ENCODE results near the gene GDF10. TPM values are rescaled to one million over a fixed set of nuclear protein-coding genes. Genes with fewer than 3 reads are reported as not detected.

Gene GDF10
- total RNA-seq, 2 experiments from 2014 or later = not detected

- ChIA-PET CTCF (no interaction called here), POLR2A (no interaction called here)
- Mint-ChIP-seq H3K27me3 (peaks cover 1% of the 10 kb centered on the region), H3K4me1 (peaks cover 22% of the 10 kb centered on the region), H3K36me3 (ENCODE audit: low read depth) (no peaks in the 10 kb centered on the region), H3K9me3 (no peaks in the 10 kb centered on the region), H3K27ac (no peak overlapping the region), H3K4me3 (no peak overlapping the region)
- no peak for DNase-seq
These were observed 21.3 kb upstream of the GDF10 start for GRCh38 chr10:47278720-47279119.

GRCh38 chr10:47279276-47279675, 20.7 kb upstream of the GDF10 start:
- CTCF ChIA-PET = no interaction called here
- Mint-ChIP-seq H3K4me3 (no peak overlapping the region), H3K4me1 (peaks cover 22% of the 10 kb centered on the region), H3K27ac (no peak overlapping the region), H3K9me3 (no peaks in the 10 kb centered on the region), H3K36me3 (ENCODE audit: low read depth) (no peaks in the 10 kb centered on the region), H3K27me3 (peaks cover 1% of the 10 kb centered on the region)
- POLR2A ChIA-PET = no interaction called here
- DNase-seq = no peak

GRCh38 chr10:47282005-47282656, 17.9 kb upstream of the GDF10 start:
- H3K4me1 Mint-ChIP-seq = peaks cover 32% of the 10 kb centered on the region
- H3K27ac Mint-ChIP-seq = no peak overlapping the region
- no peak for DNase-seq
- no peak overlapping the region for H3K4me3 Mint-ChIP-seq
- H3K9me3 Mint-ChIP-seq = no peaks in the 10 kb centered on the region
- H3K27me3 Mint-ChIP-seq = no peaks in the 10 kb centered on the region
- POLR2A ChIA-PET = no interaction called here
- CTCF ChIA-PET = no interaction called here
- no peaks in the 10 kb centered on the region for H3K36me3 Mint-ChIP-seq (ENCODE audit: low read depth)

DNA sequence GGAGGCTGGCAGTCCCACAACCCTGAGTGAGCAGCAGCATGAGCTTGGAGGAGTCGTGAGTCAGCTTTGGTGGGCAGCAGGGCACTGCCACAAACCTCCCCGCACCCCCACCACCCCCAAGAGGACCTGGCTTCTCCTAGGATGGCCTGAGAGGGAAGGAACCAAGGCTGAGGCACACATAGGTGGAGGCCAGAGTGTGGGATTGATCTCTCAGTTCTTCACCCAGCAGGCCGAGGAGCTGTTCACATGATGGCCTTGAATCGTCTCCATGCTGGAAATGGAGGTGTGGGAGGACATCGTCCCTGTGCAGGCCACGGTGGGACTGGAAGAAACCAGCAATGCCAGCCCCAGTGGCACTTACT, 17.4 kb upstream of the GDF10 start:
- H3K36me3 Mint-ChIP-seq (ENCODE audit: low read depth) = no peaks in the 10 kb centered on the region
- no peak overlapping the region for H3K27ac Mint-ChIP-seq
- DNase-seq = no peak
- no peak overlapping the region for H3K4me3 Mint-ChIP-seq
- H3K4me1 Mint-ChIP-seq = peaks cover 27% of the 10 kb centered on the region
- H3K9me3 Mint-ChIP-seq = no peaks in the 10 kb centered on the region
- POLR2A ChIA-PET = no interaction called here
- CTCF ChIA-PET = no interaction called here
- no peaks in the 10 kb centered on the region for H3K27me3 Mint-ChIP-seq

DNA sequence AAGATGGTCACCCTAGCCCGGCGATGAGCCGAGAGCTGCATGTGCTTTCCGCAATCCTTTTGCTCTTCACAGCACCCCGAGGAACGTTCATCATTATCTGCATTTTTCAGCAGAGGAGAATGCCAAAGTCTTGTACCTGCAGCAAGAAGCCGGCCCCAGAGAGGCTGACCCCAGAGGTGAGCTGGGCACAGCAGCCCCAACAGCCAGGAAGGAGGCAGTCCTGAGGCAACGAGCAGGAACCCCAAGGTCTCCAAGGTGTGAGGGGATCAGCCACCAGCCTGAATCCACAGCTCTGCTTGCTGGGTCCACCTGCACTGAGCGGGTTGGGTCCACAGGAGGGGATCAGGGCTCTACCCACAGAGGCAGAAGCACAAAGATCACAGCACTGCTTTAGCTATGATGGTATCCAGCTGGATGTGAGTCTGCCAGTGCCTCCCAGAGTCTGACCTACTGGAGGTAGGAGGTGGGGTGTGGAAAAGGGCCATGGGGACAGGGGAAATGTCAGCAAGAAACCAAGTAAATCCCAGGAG, 16.8 kb upstream of the GDF10 start:
- Mint-ChIP-seq H3K27ac (no peak overlapping the region), H3K4me3 (no peak overlapping the region), H3K36me3 (ENCODE audit: low read depth) (no peaks in the 10 kb centered on the region), H3K9me3 (no peaks in the 10 kb centered on the region), H3K27me3 (no peaks in the 10 kb centered on the region), H3K4me1 (peaks cover 24% of the 10 kb centered on the region)
- no peak for DNase-seq
- CTCF ChIA-PET = no interaction called here
- POLR2A ChIA-PET = no interaction called here

DNA sequence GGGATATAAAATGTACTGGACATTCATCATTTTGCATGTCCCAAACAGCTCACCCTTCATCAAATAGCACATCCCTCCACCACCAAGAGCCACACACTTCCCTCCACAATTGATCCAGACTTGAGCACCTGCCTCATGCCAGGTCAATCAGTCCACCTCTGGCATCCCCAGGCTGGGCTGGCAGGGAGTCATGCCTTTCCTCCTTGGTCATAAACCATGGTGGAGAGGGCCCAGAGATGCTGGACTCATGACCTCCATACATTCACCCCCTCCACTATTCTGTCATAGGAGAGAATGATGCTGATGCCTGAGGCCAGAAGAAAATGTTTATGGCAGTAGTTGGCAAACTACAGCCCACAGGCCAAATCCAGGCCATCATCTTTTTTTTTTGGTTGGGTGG, 16.1 kb upstream of the GDF10 start:
- no peaks in the 10 kb centered on the region for H3K27me3 Mint-ChIP-seq
- CTCF ChIA-PET = no interaction called here
- no peaks in the 10 kb centered on the region for H3K36me3 Mint-ChIP-seq (ENCODE audit: low read depth)
- no peak overlapping the region for H3K27ac Mint-ChIP-seq
- H3K9me3 Mint-ChIP-seq = no peaks in the 10 kb centered on the region
- POLR2A ChIA-PET = no interaction called here
- no peak for DNase-seq
- peaks cover 20% of the 10 kb centered on the region for H3K4me1 Mint-ChIP-seq
- H3K4me3 Mint-ChIP-seq = no peak overlapping the region

- H3K4me3 Mint-ChIP-seq = no peak overlapping the region
- H3K36me3 Mint-ChIP-seq (ENCODE audit: low read depth) = no peaks in the 10 kb centered on the region
- no peaks in the 10 kb centered on the region for H3K9me3 Mint-ChIP-seq
- ChIA-PET POLR2A (no interaction called here), CTCF (interaction anchor here (1.5 kb wide), 1 partner anchor 27 kb away, joined by 4 read pairs; no protein-coding TSS in a partner anchor)
- peaks cover 18% of the 10 kb centered on the region for H3K4me1 Mint-ChIP-seq
- H3K27me3 Mint-ChIP-seq = no peaks in the 10 kb centered on the region
- DNase-seq = no peak
- H3K27ac Mint-ChIP-seq = no peak overlapping the region
These were observed 14.4 kb upstream of the GDF10 start for GRCh38 chr10:47285381-47286115.

DNA sequence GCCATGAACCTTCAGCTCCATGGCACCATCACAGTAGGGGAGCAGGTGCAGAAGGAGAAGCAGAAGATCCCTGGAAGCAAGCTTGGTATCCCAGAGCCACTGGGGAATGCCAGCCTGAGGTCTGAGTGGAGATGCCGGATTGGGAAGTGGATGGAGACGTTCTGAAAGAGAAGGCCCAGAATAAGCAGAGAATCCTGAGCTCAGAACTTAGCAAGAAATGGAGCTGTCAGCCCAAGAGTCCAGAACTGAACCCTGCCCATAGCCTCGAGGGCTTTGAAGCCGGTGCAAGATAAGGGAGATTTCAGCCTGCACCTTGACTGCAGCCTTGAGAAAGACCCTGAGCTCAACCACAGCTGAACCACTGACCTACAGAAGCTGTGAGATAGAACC, 13.9 kb upstream of the GDF10 start:
- no peak overlapping the region for H3K27ac Mint-ChIP-seq
- CTCF ChIA-PET = interaction anchor here (1.5 kb wide), 1 partner anchor 26 kb away, joined by 4 read pairs; no protein-coding TSS in a partner anchor
- no peaks in the 10 kb centered on the region for H3K27me3 Mint-ChIP-seq
- H3K9me3 Mint-ChIP-seq = no peaks in the 10 kb centered on the region
- no peaks in the 10 kb centered on the region for H3K36me3 Mint-ChIP-seq (ENCODE audit: low read depth)
- no peak overlapping the region for H3K4me3 Mint-ChIP-seq
- POLR2A ChIA-PET = no interaction called here
- peaks cover 18% of the 10 kb centered on the region for H3K4me1 Mint-ChIP-seq
- no peak for DNase-seq

GRCh38 chr10:47286591-47287315, 13.2 kb upstream of the GDF10 start:
- H3K36me3 Mint-ChIP-seq (ENCODE audit: low read depth) = no peaks in the 10 kb centered on the region
- no peak for DNase-seq
- H3K27me3 Mint-ChIP-seq = no peaks in the 10 kb centered on the region
- no peak overlapping the region for H3K27ac Mint-ChIP-seq
- peaks cover 18% of the 10 kb centered on the region for H3K4me1 Mint-ChIP-seq
- H3K9me3 Mint-ChIP-seq = no peaks in the 10 kb centered on the region
- no peak overlapping the region for H3K4me3 Mint-ChIP-seq
- ChIA-PET POLR2A (no interaction called here), CTCF (interaction anchor here (1.5 kb wide), 1 partner anchor 25 kb away, joined by 4 read pairs; no protein-coding TSS in a partner anchor)

DNA sequence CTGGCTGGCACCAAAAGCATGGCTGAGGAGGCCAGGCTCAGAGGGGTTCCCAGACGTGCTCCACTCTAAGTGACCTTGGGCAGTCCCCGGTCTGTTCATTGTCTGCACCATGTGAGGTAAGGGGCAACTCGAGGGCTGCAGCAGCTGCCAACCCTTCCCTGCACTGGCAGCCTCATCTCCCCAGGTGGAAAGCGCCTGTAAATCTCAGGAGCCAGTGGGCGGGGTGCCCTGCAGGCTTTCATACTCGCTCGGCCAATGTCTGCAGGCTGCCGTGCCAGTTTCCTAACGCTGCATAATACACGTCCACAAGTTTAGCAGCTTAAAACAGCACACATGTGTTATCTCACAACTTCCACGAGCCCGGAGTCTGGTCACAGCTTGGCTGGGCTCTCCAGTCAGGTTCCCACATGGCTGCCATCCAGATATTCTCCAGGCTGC, 12.6 kb upstream of the GDF10 start:
- ChIA-PET CTCF (no interaction called here), POLR2A (no interaction called here)
- DNase-seq = no peak

DNA sequence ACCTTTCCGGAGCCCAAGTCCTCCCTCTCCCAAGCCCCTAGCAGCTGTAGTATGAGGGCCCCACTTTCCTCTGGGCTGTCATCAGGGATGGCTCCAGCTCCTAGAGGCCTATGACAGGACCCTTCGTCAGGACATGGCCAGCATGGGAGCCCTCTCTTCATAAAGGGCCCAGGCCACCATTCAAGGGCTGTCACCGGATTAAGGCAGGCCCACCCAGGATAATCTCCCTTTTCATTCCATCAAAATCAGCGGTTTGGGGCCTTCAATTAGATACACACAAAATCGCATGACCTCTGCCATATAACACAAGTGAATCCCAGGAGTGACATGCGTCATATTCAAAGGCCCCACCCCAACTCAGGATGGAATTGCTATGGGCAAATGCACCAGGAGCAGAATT, 12.2 kb upstream of the GDF10 start:
- peak; percentile 1 for DNase-seq
- Mint-ChIP-seq H3K27ac (no peak overlapping the region), H3K9me3 (no peaks in the 10 kb centered on the region), H3K36me3 (ENCODE audit: low read depth) (no peaks in the 10 kb centered on the region), H3K4me3 (no peak overlapping the region), H3K27me3 (no peaks in the 10 kb centered on the region), H3K4me1 (peaks cover 18% of the 10 kb centered on the region)
- POLR2A ChIA-PET = no interaction called here
- CTCF ChIA-PET = no interaction called here

More for the DNA sequence above, 12.6 kb upstream of the GDF10 start:
- Mint-ChIP-seq H3K36me3 (ENCODE audit: low read depth) (no peaks in the 10 kb centered on the region), H3K27ac (no peak overlapping the region), H3K4me3 (no peak overlapping the region), H3K27me3 (no peaks in the 10 kb centered on the region), H3K4me1 (peaks cover 18% of the 10 kb centered on the region), H3K9me3 (no peaks in the 10 kb centered on the region)

DNA sequence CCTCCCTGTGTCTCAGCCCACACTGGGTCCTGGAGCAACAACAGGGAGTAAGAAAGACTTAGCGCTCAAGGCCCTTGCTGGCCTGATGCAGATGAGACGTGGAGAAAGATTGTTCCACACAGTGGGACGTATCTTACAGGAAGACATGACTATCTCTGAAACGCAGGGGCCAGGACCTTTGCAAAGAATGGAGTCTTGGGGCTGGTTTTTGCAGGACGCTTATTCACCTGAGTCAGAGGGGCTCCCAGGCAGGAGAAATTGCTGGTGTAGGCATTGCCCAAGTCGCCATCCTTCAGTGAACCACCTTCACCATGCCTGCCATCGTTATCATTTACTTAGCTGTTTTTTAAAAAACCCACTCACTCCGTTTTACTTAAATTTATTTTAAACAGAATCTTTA, 11.8 kb upstream of the GDF10 start:
- DNase-seq = peak; percentile 5
- no peak overlapping the region for H3K4me3 Mint-ChIP-seq
- no peaks in the 10 kb centered on the region for H3K27me3 Mint-ChIP-seq
- ChIA-PET POLR2A (no interaction called here), CTCF (no interaction called here)
- no peak overlapping the region for H3K27ac Mint-ChIP-seq
- peaks cover 18% of the 10 kb centered on the region for H3K4me1 Mint-ChIP-seq
- H3K36me3 Mint-ChIP-seq (ENCODE audit: low read depth) = no peaks in the 10 kb centered on the region
- H3K9me3 Mint-ChIP-seq = no peaks in the 10 kb centered on the region

GRCh38 chr10:47288916-47289495, 11.0 kb upstream of the GDF10 start:
- no peaks in the 10 kb centered on the region for H3K27me3 Mint-ChIP-seq
- no peak overlapping the region for H3K4me3 Mint-ChIP-seq
- peak; percentile 11 for DNase-seq
- H3K36me3 Mint-ChIP-seq (ENCODE audit: low read depth) = no peaks in the 10 kb centered on the region
- no peak overlapping the region for H3K27ac Mint-ChIP-seq
- ChIA-PET CTCF (no interaction called here), POLR2A (no interaction called here)
- H3K9me3 Mint-ChIP-seq = no peaks in the 10 kb centered on the region
- H3K4me1 Mint-ChIP-seq = peaks cover 18% of the 10 kb centered on the region
